ENCODE measurements around the gene B3GAT3.
"Not testable (repeated sequence)": the region's sequence is repeated elsewhere in the genome, so short reads cannot be mapped to it uniquely, and the experiment has no call there.

The B3GAT3 gene

DNA sequence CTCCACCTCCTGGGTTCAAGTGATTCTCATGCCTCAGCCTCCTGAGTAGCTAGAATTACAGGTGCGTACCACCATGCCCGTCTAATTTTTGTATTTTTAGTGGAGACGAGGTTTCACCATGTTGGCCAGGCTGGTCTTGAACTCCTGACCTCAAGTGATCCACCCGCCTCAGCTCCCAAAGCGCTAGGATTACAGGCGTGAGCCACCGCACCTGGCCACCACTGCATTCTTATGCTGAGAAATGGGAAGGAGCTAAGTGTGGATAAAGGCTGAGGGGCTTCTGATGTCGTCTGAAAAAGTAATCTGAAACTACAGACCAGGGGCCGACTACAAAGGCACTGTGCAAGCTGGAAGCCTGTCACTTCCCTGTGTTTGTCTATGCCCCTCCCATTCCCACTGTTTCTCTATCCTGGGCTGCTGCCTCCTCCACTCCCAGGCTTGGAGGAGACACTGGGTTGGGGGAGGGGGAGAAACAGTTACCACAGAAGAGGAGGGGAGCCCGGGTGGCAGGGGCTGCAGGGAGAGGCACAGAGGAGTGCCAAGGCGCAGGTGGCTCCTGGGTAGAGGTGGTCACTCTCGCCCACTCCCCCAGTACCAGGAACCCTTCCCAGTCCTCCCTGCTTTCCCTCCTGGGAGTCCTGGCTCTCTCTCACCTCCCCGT lies 17.2 kb downstream of the B3GAT3 start:
- in situ Hi-C loops (cut with MboI; ENCODE audit: low sequenced_read_pairs), result no loop called here

- in situ Hi-C loops (cut with MboI; ENCODE audit: low sequenced_read_pairs), result no loop called here
Measured at GRCh38 chr11:62603776-62604299, 17.9 kb downstream of the B3GAT3 start.

DNA sequence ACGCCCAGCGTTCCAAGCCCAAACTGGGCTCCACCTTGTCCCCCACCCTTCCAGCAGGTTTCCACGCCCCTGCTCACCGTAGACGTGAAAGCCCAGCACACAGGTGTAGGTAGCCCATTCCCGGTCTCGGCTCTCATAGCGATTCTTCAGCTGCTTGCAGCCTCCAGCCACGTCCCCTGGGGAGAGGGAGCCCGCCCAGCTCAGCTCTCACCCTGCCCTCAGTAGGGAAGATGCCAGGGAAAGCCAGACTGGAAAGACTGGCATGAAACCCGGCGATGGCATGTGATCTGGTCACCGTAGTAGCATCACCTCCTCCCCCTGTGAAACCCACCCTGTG lies 18.7 kb downstream of the B3GAT3 start:
- in situ Hi-C loops (cut with MboI; ENCODE audit: low sequenced_read_pairs), result no loop called here

DNA sequence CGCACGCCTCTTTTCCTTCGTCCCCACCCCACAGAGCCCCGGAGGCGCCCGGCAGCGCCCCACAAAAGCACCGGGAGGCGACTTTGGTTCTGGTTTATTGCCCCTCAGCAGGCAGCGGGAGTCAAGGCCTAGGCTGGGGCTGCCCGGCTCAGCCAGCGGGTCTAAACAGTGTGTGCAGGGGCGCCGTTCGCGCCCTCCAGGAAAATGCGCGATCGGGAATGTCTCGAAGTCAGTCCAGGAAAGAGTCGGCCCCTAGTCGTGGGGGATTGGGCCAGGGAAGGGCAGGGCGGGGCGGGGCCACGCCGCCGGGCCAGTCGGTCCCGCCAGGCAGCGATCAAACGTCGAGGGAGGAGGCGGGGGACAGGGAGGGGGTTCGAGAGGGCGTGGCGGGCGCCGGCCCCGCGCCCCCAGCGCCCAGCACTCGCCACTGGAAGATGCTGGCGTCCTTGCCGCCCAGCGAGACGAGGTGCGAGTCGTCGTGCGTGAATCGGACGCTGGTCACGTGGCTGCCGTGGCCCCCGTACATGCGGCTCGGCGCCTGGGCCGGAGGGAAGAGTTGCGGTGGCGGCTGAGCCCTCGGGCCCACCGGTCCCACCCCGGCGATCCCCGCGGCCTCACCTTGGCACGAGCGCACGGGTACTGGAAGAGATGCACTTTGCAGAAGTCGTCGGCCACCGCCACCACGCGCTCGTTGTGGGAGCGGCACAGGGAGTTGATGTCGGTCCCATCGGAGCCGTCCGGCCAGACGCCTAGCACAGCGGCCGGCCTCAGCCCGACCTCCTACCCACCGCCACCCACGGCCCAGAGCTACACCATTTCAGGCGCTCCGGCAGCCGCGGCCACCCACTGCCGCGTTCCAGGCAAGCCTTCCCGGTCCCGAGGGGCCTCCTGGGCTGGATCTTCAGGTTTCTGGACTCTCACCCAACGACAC lies 19.4 kb downstream of the B3GAT3 start:
- in situ Hi-C loops (cut with MboI; ENCODE audit: low sequenced_read_pairs), result no loop called here

- in situ Hi-C loops (cut with MboI; ENCODE audit: low sequenced_read_pairs), result no loop called here
Measured at GRCh38 chr11:62601372-62602140, 20.2 kb downstream of the B3GAT3 start, which contains the start of gene MTA2. Gene MTA2, minus strand, starts transcription at chr11:62601865. Its CDS starts 415 bp downstream, at chr11:62601450.

DNA sequence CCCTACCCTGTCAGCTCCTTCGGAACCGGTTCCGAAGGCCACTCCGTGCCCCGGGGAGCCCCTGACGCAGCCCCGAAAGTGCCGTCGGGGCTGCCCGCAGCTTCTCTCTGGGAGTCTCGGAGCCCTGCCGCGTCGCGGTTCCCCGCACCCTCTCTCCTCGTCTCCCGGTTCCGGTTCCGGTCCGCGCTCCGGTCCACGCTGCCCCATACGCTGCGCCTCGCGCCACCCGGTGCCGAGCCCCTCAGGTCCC lies 20.7 kb downstream of the B3GAT3 start:
- in situ Hi-C loops (cut with MboI; ENCODE audit: low sequenced_read_pairs), result no loop called here

GRCh38 chr11:62600367-62601121 lies 21.2 kb downstream of the B3GAT3 start:
- in situ Hi-C loops (cut with MboI; ENCODE audit: low sequenced_read_pairs), result no loop called here

- in situ Hi-C loops (cut with MboI; ENCODE audit: low sequenced_read_pairs), result loop anchor here (10.0 kb wide), 1 partner anchor 105 kb away; the partner anchor contains the start of genes BSCL2 and GNG3
Measured at GRCh38 chr11:62599901-62600300, 21.9 kb downstream of the B3GAT3 start.

DNA sequence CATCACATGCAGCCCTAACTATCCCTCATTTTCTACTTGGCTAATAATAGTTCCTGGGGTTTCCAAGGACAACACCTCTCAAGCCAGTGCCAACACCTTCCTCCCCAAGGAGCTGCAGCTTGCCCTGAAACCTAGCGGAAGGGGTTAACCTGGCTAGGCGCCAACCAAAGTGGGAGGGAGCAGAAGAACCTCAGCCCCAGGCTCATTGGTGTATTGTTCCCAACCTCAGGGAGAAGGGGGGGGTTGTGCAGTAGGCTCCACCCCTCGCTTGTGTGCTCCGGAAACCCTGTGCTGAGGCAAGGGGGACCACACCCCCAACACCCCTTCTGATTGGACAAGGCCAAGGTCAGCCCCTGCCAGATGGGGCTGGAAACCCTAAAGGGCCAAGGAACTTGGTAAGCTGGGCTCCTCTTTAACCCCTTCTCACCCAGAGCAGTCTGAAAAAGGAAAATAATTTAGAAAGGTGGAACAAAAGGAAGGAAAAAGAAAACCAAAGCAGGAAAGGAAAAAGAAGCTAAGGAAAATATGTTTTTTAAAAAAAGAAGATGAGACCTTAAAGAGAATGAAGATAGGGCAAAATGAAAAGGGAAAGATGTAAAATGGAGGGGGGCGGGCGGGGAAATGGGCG lies 22.6 kb downstream of the B3GAT3 start:
- in situ Hi-C loops (cut with MboI; ENCODE audit: low sequenced_read_pairs), result loop anchor here (10.0 kb wide), 1 partner anchor 106 kb away; the partner anchor contains the start of genes BSCL2 and GNG3

DNA sequence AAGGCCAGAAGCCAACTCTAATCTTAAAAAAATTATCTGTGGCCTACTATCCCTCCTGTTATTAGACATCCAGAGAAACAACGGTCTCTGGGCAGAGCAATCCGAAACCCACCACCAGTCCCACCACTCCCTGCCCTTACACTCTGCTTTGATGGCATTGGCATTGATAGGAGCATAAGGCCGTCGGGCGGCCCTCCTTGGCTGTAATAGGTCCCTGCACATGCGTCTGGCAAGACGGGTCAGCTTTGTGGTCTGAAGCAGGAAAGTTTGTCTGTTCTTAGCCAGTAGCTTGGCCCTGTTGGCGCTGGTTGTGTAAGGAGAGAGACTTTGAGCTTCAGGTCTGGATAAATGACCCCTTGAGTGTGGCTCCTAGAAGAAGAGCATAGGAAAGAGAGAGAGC lies 26.7 kb downstream of the B3GAT3 start:
- in situ Hi-C loops (cut with MboI; ENCODE audit: low sequenced_read_pairs), result loop anchor here (10.0 kb wide), 1 partner anchor 110 kb away; the partner anchor contains the start of genes BSCL2 and GNG3

DNA sequence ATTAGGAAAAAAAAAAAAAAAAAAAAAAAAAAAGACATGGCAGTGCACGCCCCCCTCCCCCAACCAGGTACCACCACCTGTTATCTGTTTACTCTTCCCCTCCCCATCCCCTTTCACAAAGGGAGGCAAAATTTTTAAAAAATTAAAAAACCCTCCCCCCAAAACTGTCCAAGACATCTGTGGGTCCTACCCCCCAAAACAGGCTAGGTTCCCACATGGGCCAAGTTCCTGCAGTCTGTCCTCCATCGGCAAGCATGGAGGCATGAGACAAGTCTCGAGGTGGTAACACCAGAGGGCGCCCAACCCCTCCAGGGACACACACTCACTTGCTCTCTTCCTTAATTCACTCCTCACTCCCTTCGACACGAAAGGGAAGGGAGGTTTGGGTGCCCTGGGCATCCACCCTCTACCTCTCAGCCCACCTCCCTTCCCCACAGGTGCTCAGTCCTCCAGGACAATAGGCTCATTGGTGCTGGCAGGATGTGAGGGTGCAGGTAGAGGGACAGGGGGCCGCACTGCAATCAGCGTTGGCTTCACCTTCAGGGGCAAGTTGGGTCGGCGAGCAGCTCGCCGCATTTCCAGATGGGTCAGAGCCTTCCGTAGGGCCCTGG lies 28.2 kb downstream of the B3GAT3 start:
- in situ Hi-C loops (cut with MboI; ENCODE audit: low sequenced_read_pairs), result loop anchor here (10.0 kb wide), 1 partner anchor 111 kb away; the partner anchor contains the start of genes BSCL2 and GNG3

- in situ Hi-C loops (cut with MboI; ENCODE audit: low sequenced_read_pairs), result loop anchor here (10.0 kb wide), 1 partner anchor 112 kb away; the partner anchor contains the start of genes BSCL2 and GNG3
Measured at GRCh38 chr11:62592989-62593421, 28.8 kb downstream of the B3GAT3 start.

- in situ Hi-C loops (cut with MboI; ENCODE audit: low sequenced_read_pairs), result loop anchor here (10.0 kb wide), 1 partner anchor 113 kb away; the partner anchor contains the start of genes BSCL2 and GNG3
Measured at GRCh38 chr11:62592146-62592815, 29.5 kb downstream of the B3GAT3 start.

DNA sequence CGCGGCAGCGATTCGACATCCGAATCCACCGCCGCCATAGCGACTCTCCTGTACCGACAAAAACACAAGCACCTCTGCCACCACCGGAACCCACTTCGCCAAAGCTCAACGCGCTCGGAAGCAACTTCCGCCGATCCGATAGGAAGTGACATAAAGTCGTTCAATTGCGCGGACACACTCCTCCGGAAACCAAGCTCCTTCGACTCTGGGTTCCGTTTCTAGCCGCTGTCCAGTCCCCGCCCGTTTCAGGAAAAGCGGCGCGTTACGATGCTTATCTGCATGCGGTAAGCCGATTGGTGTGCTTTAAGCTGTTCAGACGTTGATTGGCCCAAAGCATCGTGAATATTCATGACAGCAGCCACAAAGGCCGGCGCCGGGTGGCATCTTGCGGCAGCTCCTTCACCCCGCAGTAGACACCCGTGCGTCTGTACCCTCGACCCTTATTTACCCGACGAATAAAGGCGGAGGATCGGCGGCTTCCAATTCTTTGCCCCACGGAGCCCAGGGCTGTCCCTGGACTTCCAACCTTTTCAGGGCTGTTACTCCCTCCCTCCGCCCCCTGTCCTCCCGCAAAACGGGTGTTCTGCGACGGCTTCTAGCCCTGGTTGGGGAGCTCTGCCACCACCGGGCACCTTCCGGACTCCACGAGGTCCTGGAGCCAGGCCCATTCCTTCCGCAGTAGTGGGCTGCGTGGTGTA lies 30.2 kb downstream of the B3GAT3 start, which contains the start of gene TUT1:
Gene TUT1, minus strand, starts transcription at position 76 of the 698 bp plus-strand sequence. Its CDS starts 38 bp downstream, at position 38.
- in situ Hi-C loops (cut with MboI; ENCODE audit: low sequenced_read_pairs), result loop anchor here (10.0 kb wide), 1 partner anchor 113 kb away; the partner anchor contains the start of genes BSCL2 and GNG3

GRCh38 chr11:62588966-62589637 lies 32.7 kb downstream of the B3GAT3 start:
- in situ Hi-C loops (cut with MboI; ENCODE audit: low sequenced_read_pairs), result no loop called here

- in situ Hi-C loops (cut with MboI; ENCODE audit: low sequenced_read_pairs), result not testable (repeated sequence)
Measured at GRCh38 chr11:62585356-62585755, 36.4 kb downstream of the B3GAT3 start.

GRCh38 chr11:62581735-62582134 lies 40.1 kb downstream of the B3GAT3 start:
- in situ Hi-C loops (cut with MboI; ENCODE audit: low sequenced_read_pairs), result not testable (repeated sequence)
